GM19238 (cell line): ENCODE results near the gene ATP8B4.

Experiments used
- DNase-seq: peaks from one replicate; pipeline ENCODE4 v3.0.0; 2011; ENCODE audit warnings: low spot score; ENCODE audit not compliant: insufficient read length

Gene ATP8B4

GRCh38 chr15:49824775-49825099 lies 294.3 kb downstream of the ATP8B4 start:
- DNase-seq: no peak

DNA sequence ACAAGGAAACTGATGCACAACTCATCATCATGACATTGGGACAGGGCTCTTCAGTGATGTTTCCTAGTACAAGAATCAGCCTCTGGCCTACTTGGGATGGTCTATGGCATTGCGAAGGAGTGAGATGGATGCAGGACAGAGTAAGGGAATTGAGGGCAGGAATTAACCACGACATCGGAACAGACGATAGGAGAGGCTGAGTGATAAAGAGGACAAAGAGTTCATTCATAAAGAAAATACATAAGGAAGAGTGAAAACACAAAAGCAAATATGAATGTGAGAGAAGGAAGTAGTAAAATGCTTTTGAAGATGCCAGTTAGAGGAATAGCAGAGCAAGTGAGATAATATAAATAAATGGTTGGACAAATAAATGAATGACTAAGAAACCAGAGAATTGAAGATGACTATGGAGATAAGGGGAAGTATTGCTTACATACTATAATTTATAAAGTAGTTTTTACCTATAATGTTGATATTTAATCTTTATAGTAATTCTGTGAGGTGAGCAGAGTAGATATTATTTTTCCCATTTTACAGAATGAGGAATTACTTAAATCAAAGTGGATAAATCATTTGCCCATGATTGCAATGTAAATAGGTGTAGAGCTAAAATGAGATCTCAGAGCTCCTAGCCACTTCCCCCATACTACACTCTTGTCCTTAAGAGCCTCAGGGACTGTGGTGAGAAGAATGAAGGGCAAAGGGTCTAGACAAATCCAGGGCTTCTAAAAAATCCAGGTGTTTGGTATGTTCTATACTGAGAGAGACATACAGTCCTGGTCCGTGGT lies 294.9 kb downstream of the ATP8B4 start:
- no peak for DNase-seq

DNA sequence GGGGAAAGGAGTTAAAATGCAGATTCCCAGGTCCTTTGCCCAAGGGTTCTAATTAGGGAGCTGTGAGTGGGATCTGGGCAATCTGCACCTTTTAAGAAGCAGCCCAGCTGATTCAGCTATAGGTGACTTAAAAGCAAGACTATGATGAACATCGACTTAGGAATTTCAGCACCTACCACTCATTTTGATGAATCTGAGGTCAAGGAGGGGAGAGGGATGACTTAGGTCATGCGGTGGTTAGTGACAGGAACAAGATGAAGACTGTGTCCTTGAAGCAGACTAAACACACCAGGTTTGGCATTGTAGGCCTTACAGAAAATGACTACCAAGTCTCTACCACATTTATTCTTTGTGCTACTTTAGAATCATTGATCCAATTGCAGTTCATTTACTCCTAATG lies 301.9 kb downstream of the ATP8B4 start:
- DNase-seq: no peak

DNA sequence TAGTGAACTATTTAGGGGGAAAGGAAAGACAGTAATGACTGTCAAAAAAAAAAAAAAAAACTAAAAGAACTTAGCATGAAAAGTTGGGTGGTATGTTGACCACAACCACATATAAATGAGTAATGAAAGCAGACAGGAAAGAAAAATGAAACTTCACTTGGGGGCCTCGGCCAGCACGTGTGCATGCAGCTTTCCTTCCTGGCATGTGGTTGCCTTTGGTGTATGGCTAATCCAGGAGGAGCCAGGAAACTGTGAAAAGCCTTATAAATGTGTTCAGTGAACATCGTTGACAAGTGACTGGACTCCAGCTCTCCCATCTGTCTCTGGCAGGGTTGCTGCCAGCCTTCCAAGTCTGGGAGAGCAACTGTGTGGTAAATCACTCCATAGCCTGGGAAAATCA lies 303.1 kb downstream of the ATP8B4 start:
- DNase-seq: no peak

- no peak for DNase-seq
These were observed 303.5 kb downstream of the ATP8B4 start for GRCh38 chr15:49815526-49815925.

DNA sequence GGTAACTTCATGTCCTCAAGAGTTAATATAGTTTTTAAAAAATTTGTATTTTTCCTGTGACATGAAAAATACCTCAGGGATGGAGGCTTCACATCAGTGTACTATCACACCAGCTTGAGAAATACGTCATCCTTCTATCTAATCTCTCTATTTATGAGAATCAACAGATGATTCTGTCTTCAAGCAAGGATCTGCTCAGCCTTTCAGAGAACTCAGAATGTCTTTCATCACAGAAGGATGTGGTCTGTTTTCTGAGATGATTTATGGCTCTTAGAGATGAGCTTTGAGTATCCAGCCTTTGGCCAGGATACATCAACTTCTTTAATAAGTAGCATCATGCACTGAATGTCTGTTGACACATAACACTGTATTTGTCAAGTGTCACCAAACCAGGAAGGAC lies 304.3 kb downstream of the ATP8B4 start:
- no peak for DNase-seq

GRCh38 chr15:49813625-49814024 lies 305.4 kb downstream of the ATP8B4 start:
- DNase-seq: no peak

DNA sequence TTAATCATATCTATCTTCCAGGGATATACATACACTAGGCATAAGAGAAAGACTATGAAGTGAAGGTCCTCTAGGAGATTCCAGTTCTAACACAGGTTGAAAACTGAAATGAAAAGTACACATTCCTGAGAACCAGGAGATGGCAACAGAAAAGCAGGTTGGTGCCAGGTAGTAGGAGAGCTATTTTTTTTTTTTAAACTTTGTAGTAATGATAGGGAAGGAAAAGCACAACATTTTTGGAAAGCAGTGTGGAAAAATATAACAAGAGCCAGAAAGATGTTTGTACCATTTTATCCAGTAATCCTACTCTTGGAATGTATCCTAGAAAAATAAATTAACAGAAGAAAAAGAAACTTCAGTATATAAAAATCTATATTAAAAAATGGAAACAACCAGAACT lies 308.3 kb downstream of the ATP8B4 start:
- DNase-seq: no peak

DNA sequence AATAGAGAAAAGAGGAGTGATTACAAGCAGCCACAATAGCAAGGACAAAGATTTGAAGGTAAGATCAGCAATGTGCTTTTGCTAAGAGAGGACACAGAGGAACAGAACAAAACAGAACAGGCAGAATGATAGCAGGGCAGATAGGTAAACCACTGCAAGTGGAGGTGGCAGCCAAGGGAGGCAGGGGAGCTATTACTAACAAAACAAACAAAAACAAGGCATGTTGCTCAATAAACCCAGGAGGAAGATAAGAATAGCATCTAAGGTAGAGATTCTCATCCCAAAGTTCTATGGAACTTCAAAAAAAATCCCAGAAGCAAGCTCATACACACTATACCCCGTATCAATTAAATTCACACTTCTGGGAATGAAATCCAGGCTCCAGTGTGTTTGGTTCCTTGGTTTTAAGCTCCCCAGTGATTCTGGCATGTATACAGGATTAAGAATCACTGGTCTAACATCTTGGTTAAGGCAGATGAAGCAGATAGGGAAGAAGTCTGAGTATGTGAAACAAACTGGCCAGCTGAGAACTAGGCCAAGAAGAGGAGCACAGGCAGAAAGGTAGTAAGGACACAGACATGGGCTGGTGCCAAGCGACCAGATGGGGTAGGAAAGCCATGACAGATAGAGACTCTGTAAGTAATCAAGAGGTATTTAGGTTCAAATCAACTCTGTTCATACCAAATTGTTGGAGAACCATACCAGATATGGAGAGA lies 309.0 kb downstream of the ATP8B4 start:
- DNase-seq: no peak

DNA sequence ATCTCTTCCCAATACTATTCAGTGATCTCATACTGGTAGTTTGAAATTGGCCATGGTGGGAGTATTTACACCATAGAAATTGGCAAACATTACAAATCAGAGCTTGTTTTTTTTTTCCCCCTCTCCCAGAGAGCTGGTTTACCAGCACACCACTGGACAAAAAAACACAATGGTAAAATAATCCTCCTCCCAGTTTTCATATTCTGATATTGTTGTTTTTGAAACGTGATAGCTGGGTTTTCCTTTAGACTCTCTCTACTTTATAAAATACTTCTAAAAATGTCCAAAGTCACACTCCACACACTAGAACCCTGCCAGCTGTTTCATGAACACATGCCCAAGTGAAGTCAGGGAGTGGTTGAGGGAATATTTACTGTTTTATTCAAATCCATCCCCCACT lies 310.7 kb downstream of the ATP8B4 start:
- no peak for DNase-seq
